Esophagus squamous epithelium (tissue), 5 donors: Measurements from ENCODE around the gene OR51A7. TPM values are rescaled to one million over a fixed set of nuclear protein-coding genes. Genes with fewer than 3 reads are reported as not detected.

ENCODE experiments used
- DNase-seq: peaks from one replicate; lab custom pipeline; 2025; lab: John Stamatoyannopoulos, UW
- H3K27ac ChIP-seq, 4 donors: fragments of 200-600 bp; sonication (generic); one replicate each; pipeline ENCODE4 v1.5.1; 2016 to 2019; ENCODE audit warnings: mild to moderate bottlenecking in 1 of 4
- H3K27me3 ChIP-seq, 4 donors: fragments of 200-600 bp; sonication (generic); 1 replicate in 3 of 4; 2 replicates in 1 of 4; pipeline versions ENCODE4 v1.5.1 to v1.6.0; 2017 to 2021; ENCODE audit warnings: antibody characterized with exemption in 1 of 4
- H3K36me3 ChIP-seq, 3 donors: fragments of 200-600 bp; sonication (generic); one replicate each; pipeline ENCODE4 v1.5.1; 2016 to 2019
- H3K4me1 ChIP-seq, 3 donors: fragments of 200-600 bp; sonication (generic); one replicate each; pipeline ENCODE4 v1.5.1; 2017 to 2019
- H3K4me3 ChIP-seq, 4 donors: fragments of 200-600 bp; sonication (generic); 1 replicate in 3 of 4; 2 replicates in 1 of 4; pipeline ENCODE4 v1.5.1; 2016 to 2019; ENCODE audit warnings: mild to moderate bottlenecking in 2 of 4, moderate library complexity in 1 of 4
- H3K9me3 ChIP-seq, 3 donors: fragments of 200-600 bp; sonication (generic); one replicate each; pipeline ENCODE4 v1.5.1; 2016 to 2019
- CTCF ChIP-seq, 6 experiments: fragments of 450-650 bp in 4 of 6; fragments of 200-600 bp in 2 of 6; sonication (generic) in 2 of 6; IDR thresholded peaks; one replicate each; pipeline ENCODE4 v1.5.1; 2016 to 2019; ENCODE audit warnings: antibody characterized with exemption in 6 of 6, mild to moderate bottlenecking in 4 of 6, moderate library complexity in 4 of 6
- POLR2A ChIP-seq, 4 donors: fragments of 450-650 bp; IDR thresholded peaks; one replicate each; pipeline ENCODE4 v1.6.1; 2017; ENCODE audit warnings: antibody characterized with exemption in 4 of 4, mild to moderate bottlenecking in 4 of 4, moderate library complexity in 3 of 4
- WGBS, 2 donors: methylation state at CpG; one replicate each; pipeline ENCODE4 v1.1.5; 2018; 5-methylcytosine and 5-hydroxymethylcytosine counted together
- intact Hi-C: fragments of 100-400 bp; cut with DNase I; formaldehyde crosslinking; loops from one replicate; pipeline ENCODE4 v1.15.0; 2022
- total RNA-seq, 4 donors: library from RNA; depleted of rRNA; stranded (reverse); fragments of >200 nt; gene quantifications; one replicate each; pipeline ENCODE4 v1.1.0, GENCODE V29; 2016
- donor health status: DM: yes; HTN: yes; CAD: no.

Gene OR51A7
- total RNA-seq, 4 donors from 2014 or later, result not detected

- WGBS, 2 donors, result 0% methylated on average over 1 of the region's 1 CpG
- TF ChIP-seq POLR2A (IDR thresholded peaks at IDR 0.05) (no peak), CTCF (IDR thresholded peaks at IDR 0.05) (no peak)
- Histone ChIP-seq H3K4me3 (no peak overlapping the region), H3K9me3 (no peaks in the 10 kb centered on the region), H3K27ac (no peak overlapping the region), H3K4me1 (no peaks in the 10 kb centered on the region), H3K27me3 (no peaks in the 10 kb centered on the region), H3K36me3 (no peaks in the 10 kb centered on the region)
- DNase-seq, result no peak
- intact Hi-C loops, result no loop called here
Measured at GRCh38 chr11:4887591-4887990, 16.0 kb upstream of the OR51A7 start.

GRCh38 chr11:4890279-4890678 lies 13.3 kb upstream of the OR51A7 start:
- H3K9me3 ChIP-seq, result no peaks in the 10 kb centered on the region
- H3K36me3 ChIP-seq, result no peaks in the 10 kb centered on the region
- H3K27ac ChIP-seq, result no peak overlapping the region
- intact Hi-C loops, result no loop called here
- WGBS, 2 donors, result 83 to 91% methylated on average over 2 of the region's 2 CpGs
- no peaks in the 10 kb centered on the region for H3K27me3 ChIP-seq
- DNase-seq, result no peak
- no peaks in the 10 kb centered on the region for H3K4me1 ChIP-seq
- TF ChIP-seq POLR2A (IDR thresholded peaks at IDR 0.05) (no peak), CTCF (IDR thresholded peaks at IDR 0.05) (no peak)
- no peak overlapping the region for H3K4me3 ChIP-seq

GRCh38 chr11:4891996-4892640 lies 11.5 kb upstream of the OR51A7 start:
- Histone ChIP-seq H3K4me1 (no peaks in the 10 kb centered on the region), H3K27ac (no peak overlapping the region), H3K27me3 (no peaks in the 10 kb centered on the region), H3K9me3 (no peaks in the 10 kb centered on the region), H3K36me3 (no peaks in the 10 kb centered on the region), H3K4me3 (no peak overlapping the region)
- WGBS, 2 donors, result 83% methylated on average over 1 of the region's 1 CpG
- intact Hi-C loops, result no loop called here
- DNase-seq, result no peak
- TF ChIP-seq POLR2A (IDR thresholded peaks at IDR 0.05) (no peak), CTCF (IDR thresholded peaks at IDR 0.05) (peak in 2 of 6 experiments; percentile 8 to 31)

- Histone ChIP-seq H3K9me3 (no peaks in the 10 kb centered on the region), H3K36me3 (no peaks in the 10 kb centered on the region), H3K27me3 (no peaks in the 10 kb centered on the region), H3K27ac (no peak overlapping the region), H3K4me3 (no peak overlapping the region), H3K4me1 (no peaks in the 10 kb centered on the region)
- DNase-seq, result no peak
- TF ChIP-seq POLR2A (IDR thresholded peaks at IDR 0.05) (no peak), CTCF (IDR thresholded peaks at IDR 0.05) (no peak)
- intact Hi-C loops, result no loop called here
Measured at GRCh38 chr11:4916581-4916980, 13.0 kb downstream of the OR51A7 start.

- Histone ChIP-seq H3K4me3 (no peak within 1 kb of the TSS), H3K4me1 (no peaks in the 10 kb centered on the region), H3K36me3 (no peaks in the 10 kb centered on the region), H3K27ac (no peak within 1 kb of the TSS), H3K27me3 (no peaks in the 10 kb centered on the region), H3K9me3 (no peaks in the 10 kb centered on the region)
- TF ChIP-seq CTCF (IDR thresholded peaks at IDR 0.05) (no peak), POLR2A (IDR thresholded peaks at IDR 0.05) (no peak)
- intact Hi-C loops, result no loop called here
- 31 to 71% methylated on average over 1 to 4 of the region's 4 CpGs for WGBS, 2 donors
- DNase-seq, result no peak
Measured at GRCh38 chr11:4919250-4919649, 15.7 kb downstream of the OR51A7 start, which contains the start of gene OR51G2. Gene OR51G2, minus strand, starts transcription at chr11:4919350. Its CDS starts 3,687 bp downstream, at chr11:4915663.
